PFSK-1 (cell line): ENCODE measurements around the gene OR4D10.

Experiments
- POLR2AphosphoS5 ChIP-seq: IDR thresholded peaks from 2 replicates; pipeline ENCODE4 v1.6.1; 2012; ENCODE audit warnings: low read depth, mild to moderate bottlenecking, control low read depth, low read length, moderate library complexity
- SIN3A ChIP-seq: IDR thresholded peaks from 2 replicates; pipeline ENCODE4 v1.6.1; 2012; ENCODE audit warnings: mild to moderate bottlenecking, low read length, moderate library complexity, borderline replicate concordance; ENCODE audit not compliant: insufficient read depth

DNA sequence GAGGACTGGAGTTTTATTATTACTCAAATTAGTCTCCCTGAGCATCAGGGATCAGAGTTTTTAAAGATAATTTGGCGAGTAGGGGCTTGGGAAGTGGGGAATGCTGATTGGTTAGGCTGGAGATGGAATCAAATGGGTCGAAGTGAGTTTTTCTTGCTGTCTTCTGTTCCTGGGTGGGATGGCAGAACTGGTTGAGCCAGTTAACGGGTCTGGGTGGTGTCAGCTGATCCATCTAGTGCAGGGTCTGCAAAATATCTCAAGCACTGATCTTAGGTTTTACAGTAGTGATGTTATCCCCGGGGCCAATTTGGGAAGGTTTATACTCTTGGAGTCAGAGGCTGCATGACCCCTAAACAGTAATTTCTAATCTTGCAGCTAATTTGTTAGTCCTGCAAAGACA lies 48.0 kb upstream of the OR4D10 start:
- no peak for TF ChIP-seq POLR2AphosphoS5
- no peak for TF ChIP-seq SIN3A
